ENCODE data around the gene NKX2-2. TPM values are rescaled to one million over a fixed set of nuclear protein-coding genes. Genes with fewer than 3 reads are reported as not detected.

The NKX2-2 gene
- total and polyA plus RNA-seq, 2 donors (not counting 3 experiments of a cell fraction or from before 2014, with no cell fraction given): not detected

GRCh38 chr20:21498635-21499034, 15.2 kb downstream of the NKX2-2 start:
- ChIA-PET CTCF (interaction anchor here (1.8 kb wide), 1 partner anchor 263 kb away, joined by 5 read pairs; no protein-coding TSS in a partner anchor), POLR2A (no interaction called here)
- FAIRE-seq (no peak), DNase-seq (ENCODE audit: low read depth, low spot score) (no peak)
- Histone ChIP-seq H3K9me1 (replicated peaks; ENCODE audit: control insufficient read depth, extremely low read depth, insufficient read depth, low read length) (no peaks in the 10 kb centered on the region), H3K27ac (ENCODE audit: insufficient read depth, low read depth, low read length) (no peak overlapping the region), H3K4me1 (ENCODE audit: control insufficient read depth, extremely low read depth, insufficient read depth, low read length) (no peaks in the 10 kb centered on the region), H3K79me2 (ENCODE audit: control insufficient read depth, insufficient read depth, low read length) (no peaks in the 10 kb centered on the region), H3K36me3 (ENCODE audit: control insufficient read depth in 2 of 2, extremely low read depth in 1 of 2, insufficient read depth in 2 of 2, low read length in 2 of 2) (no peaks in the 10 kb centered on the region), H4K20me1 (replicated peaks; ENCODE audit: control insufficient read depth, extremely low read depth, insufficient read depth, low read length) (no peaks in the 10 kb centered on the region), H3K4me2 (ENCODE audit: insufficient read depth, low read length) (no peak overlapping the region), H3K9me3 (replicated peaks; ENCODE audit: control insufficient read depth, insufficient read depth, low read length) (no peaks in the 10 kb centered on the region), H3K9ac (replicated peaks; ENCODE audit: extremely low read depth, insufficient read depth, low read length) (no peak overlapping the region), H2AFZ (ENCODE audit: low read depth, low read length) (no peak overlapping the region), H3K4me3 (replicated peaks in 1 of 3; ENCODE audit: insufficient read depth in 1 of 3, low read depth in 1 of 3, low read length in 3 of 3) (no peak overlapping the region), H3K27me3 (ENCODE audit: control insufficient read depth in 2 of 2, insufficient read depth in 2 of 2, low read length in 2 of 2) (peaks cover 1 to 4% of the 10 kb centered on the region in 2 experiments)
- TF ChIP-seq FOS (IDR thresholded peaks at IDR 0.05; ENCODE audit: borderline replicate concordance, insufficient read depth, low read length) (no peak), CTCF (IDR thresholded peaks at IDR 0.05; ENCODE audit: extremely low read depth in 1 of 2, insufficient read depth in 1 of 2, low read depth in 1 of 2, low read length in 2 of 2) (no peak), POLR2A (IDR thresholded peaks at IDR 0.05; ENCODE audit: low read depth, low read length) (no peak), MAX (IDR thresholded peaks at IDR 0.05; ENCODE audit: insufficient read depth, insufficient read length) (no peak), GATA2 (IDR thresholded peaks at IDR 0.05; ENCODE audit: insufficient read depth, insufficient read length, low read depth, low read length) (no peak), MYC (IDR thresholded peaks at IDR 0.05; ENCODE audit: low read depth, low read length) (no peak), EZH2 (IDR thresholded peaks at IDR 0.05; ENCODE audit: borderline replicate concordance, low read depth, low read length, severe bottlenecking) (no peak), POLR2AphosphoS5 (IDR thresholded peaks at IDR 0.05; ENCODE audit: insufficient read depth, low read depth, low read length) (no peak), JUN (IDR thresholded peaks at IDR 0.05; ENCODE audit: borderline replicate concordance, insufficient read depth, insufficient read length, low read depth) (no peak)
- dilution Hi-C loops (cut with MboI; ENCODE audit: extremely low pct_ligation_motif_present, low sequenced_read_pairs) (no loop called here), intact Hi-C loops (cut with micrococcal nuclease) (no loop called here)
- BruUV-seq (replicated peaks): no TSS peak
